Stimulated activated CD8-positive, alpha-beta memory T cell treated with anti-CD3 and anti-CD28 coated beads, Interleukin-7, amount 100 ng/mL, for 1 hour (primary cell): ENCODE measurements around the gene TENM4.
"Not testable (repeated sequence)": the region's sequence is repeated elsewhere in the genome, so short reads cannot be mapped to it uniquely, and the experiment has no call there.

ENCODE experiments used
- DNase-seq, 2 donors: peaks; one replicate each; pipeline ENCODE4 v3.0.0-alpha.2; 2020; ENCODE audit warnings: low read depth in 2 of 2

TENM4 gene

DNA sequence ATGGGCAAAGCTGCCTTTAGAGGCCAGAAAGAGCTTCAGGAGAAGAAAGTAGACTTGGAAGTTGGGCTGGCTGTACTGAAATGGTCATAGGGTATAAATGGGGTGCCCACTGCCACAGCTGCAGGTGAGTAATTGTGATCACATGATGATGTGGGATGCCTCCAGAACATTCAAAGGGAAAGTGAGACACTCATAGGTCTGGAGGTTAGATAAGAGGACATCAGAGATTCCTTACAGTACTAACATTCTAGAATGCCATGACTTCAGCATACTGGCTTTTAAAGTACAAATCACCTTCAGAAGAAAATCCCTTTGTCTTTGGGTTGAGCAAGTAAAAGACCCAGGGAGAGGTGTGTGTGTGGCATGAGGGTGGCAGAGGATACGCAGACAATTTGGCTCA lies 419.2 kb downstream of the TENM4 start:
- DNase-seq = no peak

DNA sequence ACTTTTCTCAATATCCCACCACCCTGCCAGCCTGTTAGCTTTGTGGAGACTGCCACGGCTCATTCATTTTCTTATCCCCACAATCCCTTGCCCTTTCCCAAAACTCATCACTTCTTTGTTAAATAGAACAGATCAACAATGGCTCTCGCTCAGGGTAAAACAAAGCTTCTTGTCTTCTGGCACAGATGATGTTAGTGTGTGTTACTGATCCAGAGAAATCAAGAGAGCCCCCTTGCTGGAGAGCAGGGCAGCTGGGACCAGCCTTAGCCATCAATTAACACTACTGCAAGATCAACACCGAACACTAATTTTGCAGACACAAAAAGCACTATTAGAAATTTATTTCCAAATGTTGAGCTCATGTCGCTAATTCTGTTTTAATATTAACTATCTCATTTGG lies 420.9 kb downstream of the TENM4 start:
- no peak for DNase-seq

DNA sequence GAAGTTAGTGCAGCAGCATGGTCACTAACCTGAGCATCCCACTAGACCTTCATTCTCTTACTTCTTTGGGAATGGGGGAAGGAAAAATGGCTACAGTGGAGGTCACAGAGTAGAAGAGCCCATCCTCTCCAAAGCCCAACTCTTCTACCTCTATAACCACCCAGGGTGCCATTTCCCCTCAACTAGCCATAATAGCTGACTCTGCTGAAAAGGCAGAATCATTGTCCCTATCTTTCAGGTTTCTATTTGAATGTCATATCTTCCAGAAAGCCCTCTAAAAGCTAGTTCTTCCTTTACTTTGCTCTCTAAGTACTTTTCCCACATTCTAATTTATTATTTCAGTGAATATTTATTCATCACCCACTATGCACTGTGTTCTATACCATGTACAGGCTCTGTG lies 421.6 kb downstream of the TENM4 start:
- DNase-seq = no peak

DNA sequence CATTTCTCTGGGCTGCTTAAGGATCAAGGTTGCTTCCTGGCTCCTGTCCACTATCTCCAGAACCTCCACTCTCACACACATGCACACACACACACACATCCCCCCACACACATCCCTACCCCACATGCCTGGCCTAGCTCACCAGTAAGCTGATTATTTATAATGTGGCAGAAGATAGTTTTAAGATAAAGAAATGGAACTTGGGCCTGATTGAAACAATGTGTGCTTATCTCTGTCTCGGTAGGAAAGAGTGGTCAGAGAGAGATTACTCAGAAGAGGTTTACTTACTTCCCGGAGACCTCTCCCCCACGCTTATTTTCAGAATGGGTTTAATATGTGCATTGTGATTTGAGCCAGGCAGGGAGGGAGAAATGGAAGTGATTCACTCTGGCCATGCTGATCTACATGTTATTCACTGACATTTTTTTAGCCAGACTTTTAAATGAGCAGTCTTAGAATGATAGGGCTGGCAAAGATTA lies 422.4 kb downstream of the TENM4 start:
- no peak for DNase-seq

DNA sequence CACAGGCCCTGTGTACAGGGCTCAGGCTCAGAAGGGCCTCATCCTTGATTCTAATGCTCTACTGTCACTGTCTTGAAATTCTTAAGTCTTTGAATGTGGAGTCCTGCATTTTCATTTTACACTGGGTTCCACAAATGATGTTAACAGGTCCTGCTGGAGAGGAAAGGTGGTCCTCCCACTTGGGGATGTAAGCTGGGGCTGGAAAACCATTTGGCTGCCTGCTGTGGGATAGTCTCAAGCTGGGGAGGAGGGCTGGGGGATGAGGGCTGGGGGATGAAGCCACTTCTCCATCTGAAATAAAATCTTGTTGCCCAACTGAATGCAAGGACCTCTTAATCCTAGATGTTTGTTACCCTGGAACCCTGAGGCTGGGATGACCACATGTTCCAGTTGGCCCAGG lies 423.0 kb downstream of the TENM4 start:
- no peak for DNase-seq

DNA sequence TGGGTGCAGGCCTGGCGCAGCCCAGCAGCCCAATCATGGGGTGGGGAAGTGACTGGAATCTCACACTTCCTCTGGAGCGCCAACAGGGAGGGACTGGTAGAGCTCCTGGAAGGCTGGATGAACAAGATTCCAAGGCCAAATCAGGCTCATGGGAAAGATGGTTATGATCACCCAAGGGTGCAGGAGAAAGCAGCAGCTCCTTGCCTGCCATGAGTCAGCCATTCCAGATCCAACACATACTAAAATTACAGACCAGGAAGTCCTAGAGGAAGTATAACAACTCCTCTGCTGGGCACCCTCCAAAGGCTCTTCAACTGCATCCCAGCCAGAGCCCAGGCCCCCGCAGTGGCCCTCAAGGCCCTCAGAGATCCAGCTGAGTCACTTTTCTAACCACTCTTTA lies 427.3 kb downstream of the TENM4 start:
- DNase-seq = no peak

DNA sequence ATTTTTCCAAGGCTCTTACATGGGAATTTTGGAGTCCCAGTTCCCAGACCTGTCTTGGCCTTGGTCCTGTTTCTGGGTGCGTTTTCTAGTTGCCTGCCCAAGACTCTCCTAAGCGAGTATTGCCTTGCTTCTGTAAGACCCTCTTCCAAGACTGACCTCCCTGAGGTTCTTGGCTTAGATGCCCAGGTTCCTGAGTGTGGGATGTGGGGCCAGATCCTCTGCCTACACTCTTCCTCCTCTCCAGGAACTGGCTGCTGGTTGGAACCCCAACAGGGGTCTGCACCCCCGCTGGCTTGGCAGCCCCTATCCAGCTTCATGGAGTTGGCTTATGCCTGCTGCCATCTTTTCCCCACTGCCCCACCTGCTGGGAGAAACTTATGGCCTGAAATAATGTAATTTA lies 429.5 kb downstream of the TENM4 start:
- no peak for DNase-seq

DNA sequence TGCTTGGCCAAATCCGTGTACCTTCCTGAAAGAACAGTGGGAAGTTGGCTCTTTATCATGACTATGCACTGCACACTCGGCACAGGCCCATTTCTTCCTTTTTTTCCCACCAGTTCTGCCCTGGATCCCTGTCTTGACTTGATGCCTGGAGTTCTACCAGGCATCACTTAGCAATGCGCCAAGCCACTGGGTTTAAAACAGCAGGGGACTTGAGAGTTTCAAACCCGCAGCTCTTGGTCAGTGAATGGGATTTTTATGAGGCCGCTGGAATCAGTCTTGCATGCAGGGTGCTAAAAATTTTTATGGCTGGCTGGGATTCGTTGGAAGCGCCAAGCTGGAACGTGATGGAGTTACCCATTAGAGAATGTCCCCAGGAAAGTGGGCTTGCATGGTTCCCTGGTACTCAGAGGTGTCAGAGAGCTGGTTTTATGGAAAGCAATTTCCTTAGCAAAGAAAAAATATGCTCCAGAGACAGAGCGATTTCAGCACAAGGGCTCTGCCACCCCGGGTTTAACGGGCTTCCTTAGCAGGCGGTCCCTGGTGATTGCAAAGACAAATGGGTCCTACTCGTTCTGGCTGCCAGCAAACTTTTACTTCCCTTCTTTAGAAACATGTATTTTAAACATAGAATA lies 432.9 kb downstream of the TENM4 start:
- DNase-seq = no peak

DNA sequence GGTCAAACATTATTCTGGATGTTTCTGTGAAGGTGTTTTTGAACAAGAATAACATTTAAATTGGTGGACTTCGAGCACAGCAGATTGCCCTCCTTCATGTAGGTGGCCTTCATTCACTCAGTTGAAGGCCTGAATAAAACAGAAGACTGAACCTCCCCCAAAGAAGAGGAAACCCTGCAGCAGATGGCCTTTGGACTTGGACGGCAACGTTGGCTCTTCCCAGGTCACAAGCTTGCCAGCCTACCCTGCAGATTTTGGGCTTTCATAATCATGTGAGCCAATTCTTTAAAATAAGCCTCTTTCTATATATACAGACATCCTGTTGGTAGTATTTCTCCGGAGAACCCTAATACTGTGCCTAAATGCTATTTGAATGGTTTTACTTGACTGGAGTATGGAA lies 434.0 kb downstream of the TENM4 start:
- DNase-seq = no peak

DNA sequence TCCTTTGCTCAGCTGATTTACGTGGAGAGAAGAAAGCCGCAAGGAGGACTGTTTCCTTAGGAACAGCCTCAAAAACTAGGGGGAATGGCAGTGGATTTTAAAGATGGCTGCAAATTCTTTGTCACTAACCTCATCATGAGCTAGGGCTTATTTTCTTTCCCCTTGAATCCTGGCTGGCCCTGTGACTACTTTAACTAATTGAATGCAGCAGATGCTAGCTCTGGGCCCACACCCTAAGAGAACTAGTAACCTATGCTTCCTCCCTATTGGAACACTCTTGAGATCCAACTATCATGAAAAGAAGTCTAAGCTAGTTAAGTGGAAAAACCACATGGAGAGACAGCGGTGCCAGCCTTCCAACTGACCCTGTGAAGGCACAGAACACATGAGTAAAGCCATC lies 444.8 kb downstream of the TENM4 start:
- no peak for DNase-seq

DNA sequence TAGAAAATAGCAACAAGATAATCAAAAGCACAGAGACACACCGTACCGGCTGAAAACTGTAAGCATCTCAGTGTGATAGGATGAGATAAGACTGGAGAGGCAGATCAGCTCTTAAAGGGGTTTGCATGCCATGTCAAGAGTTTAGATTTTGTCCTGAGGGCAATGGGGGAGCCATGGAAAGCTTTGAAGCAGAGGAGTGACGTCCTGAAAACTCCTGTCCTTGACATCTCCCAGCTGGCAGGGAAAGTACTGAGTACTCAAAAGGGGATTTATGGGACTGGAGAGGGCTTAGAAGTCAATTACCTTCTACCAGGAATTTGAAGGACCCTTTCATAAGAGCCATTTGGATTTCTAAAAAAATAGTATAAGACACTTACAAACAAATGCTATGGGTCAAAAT lies 445.7 kb downstream of the TENM4 start:
- DNase-seq = no peak

DNA sequence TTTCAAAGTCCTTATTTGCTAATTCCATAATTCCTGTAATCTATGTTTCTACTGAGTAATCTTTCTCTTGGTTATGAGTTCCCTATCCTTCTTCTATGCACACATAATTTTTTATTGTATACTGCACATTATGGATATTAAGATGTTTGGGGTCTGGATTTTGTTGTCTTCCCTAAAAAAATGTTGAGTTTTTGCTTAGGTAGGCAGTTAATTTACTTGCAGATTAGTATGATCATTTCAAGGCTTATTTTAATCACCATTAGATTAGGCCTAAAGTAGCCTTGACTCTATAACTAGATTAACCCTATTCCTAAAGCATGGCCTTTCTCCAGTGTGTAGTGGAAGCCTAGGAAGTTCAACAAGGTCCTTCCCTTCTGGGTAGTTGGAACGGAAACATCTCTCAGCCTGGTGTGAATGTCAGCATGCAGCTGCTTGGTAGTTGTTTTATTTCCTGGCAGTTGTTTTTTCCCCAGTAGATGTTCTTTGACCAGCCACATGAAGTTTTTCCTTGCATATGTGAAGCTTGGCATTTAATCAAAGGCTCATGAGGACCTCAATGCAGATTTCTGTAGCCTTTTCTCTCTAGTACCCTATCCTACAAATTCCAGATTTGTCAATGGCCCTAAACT lies 446.9 kb downstream of the TENM4 start:
- no peak for DNase-seq

DNA sequence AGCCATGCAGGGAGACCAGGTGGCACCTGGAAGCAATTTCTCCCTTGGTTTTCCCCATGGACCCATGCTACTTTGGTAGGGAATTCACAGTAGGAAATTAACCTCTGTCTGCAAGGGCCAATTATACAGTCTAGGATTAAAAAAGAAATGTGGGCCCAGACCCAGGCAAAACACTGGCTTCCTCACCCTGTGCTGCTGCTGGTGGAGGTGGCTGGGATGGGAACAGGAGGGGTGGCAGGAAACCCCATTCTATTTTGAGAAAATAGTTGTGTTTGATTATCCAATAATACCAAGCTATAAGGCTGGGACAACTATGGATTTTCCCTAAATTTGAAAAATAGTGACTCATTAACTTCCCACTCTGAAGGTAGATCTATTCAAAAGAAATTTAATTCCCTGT lies 449.1 kb downstream of the TENM4 start:
- DNase-seq = no peak

DNA sequence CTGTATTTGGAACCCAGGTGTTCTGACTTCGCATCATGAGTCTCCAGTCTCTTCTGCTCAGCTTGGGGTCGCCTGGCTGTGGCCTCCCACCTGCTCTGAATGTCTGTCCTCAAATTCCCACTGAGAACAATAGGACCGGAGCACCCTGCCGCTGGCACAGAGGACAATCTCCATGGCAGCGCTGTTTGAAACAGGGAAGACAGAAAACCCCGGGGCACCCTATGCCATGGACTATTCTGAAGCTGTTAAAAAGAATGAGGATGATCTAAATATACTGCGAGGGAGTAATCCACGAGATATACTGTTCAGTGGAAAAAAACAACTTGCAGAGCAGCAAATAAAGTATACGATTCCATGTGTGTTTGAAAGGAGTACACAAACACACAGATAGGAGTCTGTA lies 450.6 kb downstream of the TENM4 start:
- no peak for DNase-seq

DNA sequence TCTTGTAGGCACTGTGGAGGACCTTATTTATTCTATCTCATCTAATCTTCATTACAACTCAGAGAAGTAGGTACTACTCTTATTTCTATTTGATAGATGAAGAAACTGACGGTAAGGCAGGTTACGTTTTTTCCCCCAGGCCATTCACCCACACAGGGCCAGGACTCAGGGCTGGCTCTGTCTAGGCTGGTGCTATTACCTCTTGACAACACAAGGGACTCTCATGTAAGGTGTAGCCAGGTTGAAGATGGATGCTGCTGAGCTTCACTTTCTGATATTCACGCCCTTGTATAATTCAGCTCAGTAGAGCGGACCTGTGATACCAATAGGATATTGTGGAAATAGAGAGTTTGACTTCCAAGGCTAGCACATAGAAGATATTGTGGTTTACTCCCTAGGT lies 453.1 kb downstream of the TENM4 start:
- no peak for DNase-seq

DNA sequence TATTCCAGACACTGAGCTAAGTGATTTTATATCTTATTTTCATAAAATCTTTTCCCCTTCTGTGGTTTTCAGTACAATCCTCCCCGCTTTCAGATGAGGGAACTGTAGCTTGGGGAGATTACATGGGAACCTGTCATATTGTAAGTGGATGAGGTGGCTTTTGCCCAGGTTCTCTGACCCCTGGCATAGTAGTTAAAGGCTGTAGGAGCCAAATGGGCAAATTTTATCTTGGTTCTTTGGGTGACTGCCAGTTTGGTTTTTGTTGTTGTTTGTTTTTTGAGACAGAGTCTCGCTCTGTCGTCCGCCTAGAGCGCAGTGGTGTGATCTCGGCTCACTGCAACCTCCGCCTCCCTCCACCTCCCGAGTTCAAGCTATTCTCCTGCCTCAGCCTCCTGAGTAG lies 454.5 kb downstream of the TENM4 start:
- no peak for DNase-seq

DNA sequence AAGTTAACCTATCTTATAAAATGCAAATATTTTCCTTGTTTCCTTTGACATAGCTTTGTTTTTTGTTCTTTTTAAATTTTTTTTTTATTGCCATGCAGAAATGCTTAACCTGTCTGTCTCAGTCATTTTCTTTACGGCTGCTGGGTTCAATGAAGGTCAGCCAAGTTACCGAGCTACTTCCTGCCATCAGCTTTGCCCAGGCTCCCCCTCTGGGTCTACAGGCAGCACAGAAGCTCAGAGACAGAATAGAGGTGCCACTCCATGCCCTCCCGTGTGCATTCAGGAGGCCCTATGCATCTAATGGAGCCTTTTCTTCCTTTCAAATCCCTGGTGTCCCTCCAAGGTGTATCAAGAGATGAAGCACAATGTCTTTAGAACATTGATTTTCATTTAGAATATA lies 455.2 kb downstream of the TENM4 start:
- no peak for DNase-seq

DNA sequence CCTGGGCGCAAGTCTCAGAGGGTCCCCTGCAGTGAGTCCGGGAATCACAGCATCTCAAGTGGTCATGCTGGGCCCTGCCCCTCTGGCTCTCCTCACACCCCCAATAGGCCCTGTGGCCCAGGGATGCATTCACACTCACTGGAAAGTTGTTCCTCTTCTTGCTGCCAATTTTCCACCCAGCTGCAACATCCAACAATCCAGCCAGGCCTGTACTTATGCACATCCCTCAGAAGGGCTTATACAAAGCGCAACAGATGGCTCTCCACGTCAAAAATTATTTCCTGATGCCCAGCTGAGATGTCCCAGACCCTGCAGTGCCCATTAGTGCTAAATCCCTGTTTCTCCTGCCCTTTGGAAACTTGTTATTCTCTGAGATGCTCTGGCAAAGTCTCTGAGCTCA lies 458.4 kb downstream of the TENM4 start:
- no peak for DNase-seq

DNA sequence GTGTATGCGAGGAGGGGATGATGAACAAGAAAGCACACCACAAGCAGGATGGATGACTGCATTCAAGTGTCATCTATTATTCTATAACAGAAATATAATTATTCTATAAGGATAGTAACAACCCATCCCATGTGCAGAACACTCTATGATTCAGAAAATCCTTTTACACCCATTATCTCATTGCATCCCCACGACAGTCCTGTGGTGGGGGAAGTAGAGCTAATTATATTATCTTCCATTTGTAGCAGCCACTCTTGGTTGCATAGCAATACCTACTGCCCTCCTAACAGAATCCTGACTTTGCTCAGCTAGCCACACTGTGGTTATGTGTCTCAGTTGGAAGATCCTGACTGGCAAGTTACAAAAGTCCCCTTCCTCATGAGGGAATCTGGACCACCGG lies 459.7 kb downstream of the TENM4 start:
- no peak for DNase-seq

DNA sequence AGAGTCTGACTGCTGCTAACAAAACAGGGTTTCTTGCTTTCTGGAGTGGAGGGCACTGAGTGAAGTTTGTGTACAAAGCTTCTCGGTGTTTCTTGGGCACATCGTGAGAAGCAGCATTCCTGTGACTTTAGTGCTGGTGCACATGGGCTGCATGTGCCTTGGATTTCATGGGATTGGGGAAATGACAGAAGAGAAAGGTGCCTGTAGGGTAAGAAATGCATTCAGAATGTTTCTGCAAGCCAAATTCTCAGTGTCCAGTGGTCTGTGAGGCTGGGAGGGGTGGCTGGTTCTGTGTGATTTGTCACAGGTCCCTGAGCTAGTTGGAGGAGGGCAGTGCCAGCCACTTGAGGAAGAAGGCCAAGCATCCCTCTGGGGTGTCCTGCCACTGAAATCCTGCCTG lies 462.0 kb downstream of the TENM4 start:
- no peak for DNase-seq

DNA sequence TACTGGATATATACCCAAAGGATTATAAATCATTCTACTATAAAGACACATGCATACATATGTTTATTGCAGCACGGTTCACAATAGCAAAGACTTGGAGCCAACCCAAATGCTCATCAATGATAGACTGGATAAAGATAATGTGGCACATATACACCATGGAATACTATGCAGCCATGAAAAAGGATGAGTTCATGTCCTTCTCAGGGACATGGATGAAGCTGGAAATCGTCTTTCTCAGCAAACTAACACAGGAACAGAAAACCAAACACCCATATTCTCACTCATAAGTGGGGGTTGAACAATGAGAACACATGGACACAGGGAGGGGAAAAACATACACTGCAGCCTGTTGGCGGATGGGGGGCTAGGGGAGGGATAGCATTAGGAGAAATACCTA lies 463.0 kb downstream of the TENM4 start:
- not testable (repeated sequence) for DNase-seq

DNA sequence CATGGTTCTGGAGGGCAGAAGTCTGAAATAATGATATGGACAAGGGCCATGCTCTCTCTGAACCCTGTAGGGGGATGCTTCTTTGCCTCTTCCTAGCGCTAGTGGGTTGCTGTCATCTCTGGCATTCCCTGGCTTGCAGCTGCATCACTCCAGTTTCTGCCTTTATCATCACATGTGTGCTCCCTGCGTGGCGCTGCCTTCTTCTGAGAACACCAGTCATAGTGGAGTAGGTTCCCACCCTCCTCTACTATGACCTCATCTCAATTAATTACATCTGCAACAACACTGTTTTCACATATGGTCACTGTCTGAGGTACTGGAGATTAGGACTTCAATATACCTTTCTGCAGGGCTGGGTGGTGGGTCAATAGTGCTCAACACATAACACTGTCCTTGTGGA lies 463.8 kb downstream of the TENM4 start:
- no peak for DNase-seq

DNA sequence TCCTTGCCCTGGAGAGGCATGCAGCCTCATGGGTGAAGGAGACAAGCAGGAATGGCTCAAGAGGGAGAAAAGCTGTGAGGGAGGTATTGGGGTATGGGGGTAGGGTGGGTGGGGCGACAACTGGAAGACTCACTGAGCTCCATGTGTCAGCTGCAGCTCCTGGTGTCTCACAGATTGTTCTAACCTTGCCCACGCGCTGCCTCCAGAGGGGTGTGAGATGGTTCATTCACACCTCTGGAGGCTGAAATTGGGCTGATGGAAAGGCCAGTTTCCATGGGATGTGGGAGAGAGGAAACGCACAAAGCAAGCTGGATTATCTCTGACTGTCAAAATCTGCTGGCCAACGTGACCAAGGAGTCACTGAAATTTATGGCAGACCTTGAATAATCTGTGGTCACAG lies 465.7 kb downstream of the TENM4 start:
- DNase-seq = no peak

DNA sequence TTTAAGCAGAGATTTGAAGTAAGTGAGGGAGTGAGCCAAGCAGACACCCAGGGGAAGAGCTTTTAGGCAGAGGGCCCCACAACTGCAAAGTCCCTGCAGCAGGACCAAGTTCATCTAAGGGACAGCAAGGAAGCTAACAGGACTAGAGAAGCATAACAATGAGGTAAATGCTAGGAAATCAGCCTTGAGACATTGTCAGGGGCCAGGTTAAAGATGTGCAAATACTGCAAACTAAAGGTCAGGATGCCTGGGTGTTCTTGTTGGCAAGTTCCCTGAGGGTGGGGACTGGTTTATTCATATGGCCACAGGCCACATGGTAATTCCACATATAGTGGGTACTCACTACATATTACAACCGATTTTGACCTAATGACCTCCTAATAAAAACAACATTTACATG lies 467.0 kb downstream of the TENM4 start:
- no peak for DNase-seq
